ENCODE results near the gene LILRA6. TPM values are rescaled to one million over a fixed set of nuclear protein-coding genes. Genes with fewer than 3 reads are reported as not detected.

The LILRA6 gene
- total and polyA plus RNA-seq, 2 of the 13 experiments (the other 11 are each of a cell fraction or from before 2014, with no cell fraction given), result not detected

GRCh38 chr19:54191011-54191810 is 51.4 kb downstream of the LILRA6 start, which contains the start of gene TSEN34 (continued):
- TF ChIP-seq STAT6 (CRISPR knock-in tag; IDR thresholded peaks at IDR 0.05; ENCODE audit: borderline replicate concordance), result no peak
- no peak for TF ChIP-seq HNF1A (IDR thresholded peaks at IDR 0.05; ENCODE audit: low read depth)
- TF ChIP-seq HNF1A (CRISPR knock-in tag; IDR thresholded peaks at IDR 0.05; ENCODE audit: borderline replicate concordance), result no peak
- TF ChIP-seq UBTF (CRISPR knock-in tag; IDR thresholded peaks at IDR 0.05), result peak; percentile 90; the same call in 1 of the 2 replicates
- no peak for TF ChIP-seq TEF (CRISPR knock-in tag; IDR thresholded peaks at IDR 0.05)
- TF ChIP-seq PRDM4 (CRISPR knock-in tag; IDR thresholded peaks at IDR 0.05; ENCODE audit: borderline replicate concordance), result no peak
- TF ChIP-seq MED1 (CRISPR knock-in tag; IDR thresholded peaks at IDR 0.05), result peak; percentile 33
- TF ChIP-seq ZFP1 (CRISPR knock-in tag; IDR thresholded peaks at IDR 0.05), result no peak
- TF ChIP-seq ZMAT3 (CRISPR knock-in tag; conservative IDR thresholded peaks at IDR 0.05), result no peak
- TF ChIP-seq ZNF207 (IDR thresholded peaks at IDR 0.05; ENCODE audit: borderline replicate concordance), result no peak

All from HepG2 (cell line).